Kidney epithelial cell (primary cell): ENCODE measurements around the gene DDX39A. TPM values are rescaled to one million over a fixed set of nuclear protein-coding genes. Genes with fewer than 3 reads are reported as not detected.
A peak's percentile ranks its signal among the peaks of the same experiment; 100 is the strongest.

ENCODE experiments used
- DNase-seq: peaks from one replicate; pipeline ENCODE4 v3.0.0-alpha.2; 2010; ENCODE audit warnings: low read depth
- H3K27me3 ChIP-seq: 2 replicates; pipeline ENCODE4 v1.6.0; 2011; ENCODE audit warnings: low read length; ENCODE audit not compliant: control insufficient read depth, insufficient read depth
- H3K36me3 ChIP-seq: 2 replicates; pipeline ENCODE4 v1.5.1; 2011; ENCODE audit warnings: low read length; ENCODE audit not compliant: control insufficient read depth, insufficient read depth
- H3K4me3 ChIP-seq: 2 replicates; pipeline ENCODE4 v1.5.1; 2011; ENCODE audit warnings: low read depth, mild to moderate bottlenecking, control low read depth, low read length
- total RNA-seq: library from RNA; depleted of rRNA; stranded (reverse); fragments of >200 nt; gene quantifications from 2 replicates; pipeline ENCODE4 v1.2.3, GENCODE V29; 2015
- TF ChIP-seq, protein P1 (sequence below): IDR thresholded peaks from 2 replicates; pipeline ENCODE4 v1.5.1; 2011; ENCODE audit warnings: mild to moderate bottlenecking, moderate library complexity, low read length, control low read depth, inconsistent platforms; ENCODE audit not compliant: insufficient read depth, poor library complexity, severe bottlenecking

DDX39A gene
- total RNA-seq, 1 donor from 2014 or later = 96.4 TPM

DNA sequence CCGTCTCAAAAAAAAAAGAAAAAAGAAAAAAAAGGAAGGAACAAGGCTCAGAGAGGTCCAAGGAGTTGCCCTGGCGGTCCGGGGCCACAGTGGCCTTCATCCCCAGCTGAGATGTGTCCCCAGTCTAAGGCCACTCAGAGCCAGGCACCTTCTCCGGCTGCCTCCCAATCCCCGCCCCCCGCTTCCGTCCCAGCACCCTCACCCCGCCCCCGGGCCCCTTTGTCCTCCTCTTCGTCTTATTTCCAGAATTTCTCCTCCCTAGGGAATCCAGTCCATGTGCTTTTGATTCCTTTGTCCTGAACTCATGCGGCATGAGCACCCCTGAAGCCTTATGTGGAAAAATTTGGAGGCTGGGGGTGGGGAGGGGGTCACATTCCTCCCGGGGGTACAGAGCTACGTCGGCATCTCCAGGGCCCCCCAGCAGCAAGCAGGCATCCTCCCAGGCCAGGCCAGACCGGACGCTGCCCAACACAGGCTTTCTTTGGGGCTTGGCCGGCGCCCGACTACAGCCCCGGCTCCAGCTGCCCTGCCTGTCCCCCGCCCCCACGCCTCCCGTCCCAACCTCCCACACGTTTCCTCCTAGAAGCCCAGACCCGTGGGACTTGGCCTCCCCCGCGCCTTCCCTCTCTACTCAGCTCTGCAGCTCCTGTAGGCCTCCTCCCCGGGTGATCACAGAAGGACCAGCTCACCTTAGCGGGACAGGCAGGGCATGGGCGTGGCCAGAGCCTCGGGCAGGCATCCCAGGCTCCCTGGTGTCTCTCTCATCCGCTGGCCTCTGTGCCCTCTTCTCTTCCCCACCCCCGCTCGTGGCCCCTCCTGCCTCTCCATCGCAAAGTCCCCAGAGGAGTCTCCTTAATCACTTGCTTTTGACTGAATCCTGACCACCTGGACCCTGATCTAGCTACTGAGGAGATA lies 55.7 kb downstream of the DDX39A start:
- no peak for DNase-seq

DNA sequence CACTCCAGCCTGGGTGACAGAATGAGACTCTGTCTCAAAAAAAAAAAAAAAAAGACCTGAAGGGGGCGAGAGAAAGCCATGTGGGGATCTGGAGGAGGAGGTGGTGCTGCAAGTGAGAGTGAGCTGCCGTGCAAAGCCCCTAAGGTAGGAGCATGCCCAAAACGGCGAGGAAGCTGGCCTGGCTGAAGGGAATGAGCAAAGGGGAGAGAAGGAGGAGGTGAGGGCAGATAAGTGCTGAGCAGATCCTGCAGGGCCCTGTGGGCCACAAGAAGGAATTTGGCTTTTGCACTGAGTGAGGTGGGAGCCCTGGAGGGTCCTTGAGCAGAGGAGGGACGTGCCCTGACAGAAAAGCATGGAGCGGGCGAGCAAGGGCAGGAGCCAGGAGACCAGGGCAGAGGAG lies 57.3 kb downstream of the DDX39A start:
- no peaks in the 10 kb centered on the region for H3K27me3 ChIP-seq
- DNase-seq = no peak
- H3K36me3 ChIP-seq = no peaks in the 10 kb centered on the region
- no peak overlapping the region for H3K4me3 ChIP-seq
- TF ChIP-seq, protein P1, sequence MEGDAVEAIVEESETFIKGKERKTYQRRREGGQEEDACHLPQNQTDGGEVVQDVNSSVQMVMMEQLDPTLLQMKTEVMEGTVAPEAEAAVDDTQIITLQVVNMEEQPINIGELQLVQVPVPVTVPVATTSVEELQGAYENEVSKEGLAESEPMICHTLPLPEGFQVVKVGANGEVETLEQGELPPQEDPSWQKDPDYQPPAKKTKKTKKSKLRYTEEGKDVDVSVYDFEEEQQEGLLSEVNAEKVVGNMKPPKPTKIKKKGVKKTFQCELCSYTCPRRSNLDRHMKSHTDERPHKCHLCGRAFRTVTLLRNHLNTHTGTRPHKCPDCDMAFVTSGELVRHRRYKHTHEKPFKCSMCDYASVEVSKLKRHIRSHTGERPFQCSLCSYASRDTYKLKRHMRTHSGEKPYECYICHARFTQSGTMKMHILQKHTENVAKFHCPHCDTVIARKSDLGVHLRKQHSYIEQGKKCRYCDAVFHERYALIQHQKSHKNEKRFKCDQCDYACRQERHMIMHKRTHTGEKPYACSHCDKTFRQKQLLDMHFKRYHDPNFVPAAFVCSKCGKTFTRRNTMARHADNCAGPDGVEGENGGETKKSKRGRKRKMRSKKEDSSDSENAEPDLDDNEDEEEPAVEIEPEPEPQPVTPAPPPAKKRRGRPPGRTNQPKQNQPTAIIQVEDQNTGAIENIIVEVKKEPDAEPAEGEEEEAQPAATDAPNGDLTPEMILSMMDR = peak; percentile 18

More for the DNA sequence above, 55.7 kb downstream of the DDX39A start:
- Histone ChIP-seq H3K27me3 (no peaks in the 10 kb centered on the region), H3K36me3 (no peaks in the 10 kb centered on the region), H3K4me3 (peak overlapping the region; percentile 30)
- TF ChIP-seq, protein P1 = no peak

Other genes with a start within 250 kb of the DDX39A start
- gene ADGRL1, start 213.2 kb downstream of the DDX39A start, total RNA-seq = 15.0 and 20.6 TPM in 2 replicates
- 24.7 and 28.2 TPM in 2 replicates for gene ADGRE5, start 37.9 kb downstream of the DDX39A start, total RNA-seq
- 230 and 256 TPM in 2 replicates for gene PKN1, start 14.0 kb upstream of the DDX39A start, total RNA-seq
- 5.5 and 6.9 TPM in 2 replicates for gene PTGER1, start 56.0 kb upstream of the DDX39A start, total RNA-seq
- gene GIPC1, start 76.8 kb upstream of the DDX39A start, total RNA-seq = 188 and 222 TPM in 2 replicates
- gene DNAJB1, start 99.1 kb upstream of the DDX39A start, total RNA-seq = 58.1 and 64.7 TPM in 2 replicates
- 52.8 and 55.0 TPM in 2 replicates for gene TECR, start 110.3 kb upstream of the DDX39A start, total RNA-seq
- 350 and 363 TPM in 2 replicates for gene NDUFB7, start 152.7 kb upstream of the DDX39A start, total RNA-seq
- 0.08 TPM in 1 of 2 replicates, not detected in the other for gene CLEC17A, start 163.7 kb upstream of the DDX39A start, total RNA-seq